HepG2 (cell line): ENCODE data around the gene SLC27A2.

Source experiments
- ATF3 ChIP-seq: sonication (generic); formaldehyde crosslinking; IDR thresholded peaks from 2 replicates; pipeline ENCODE4 v1.4.0; 2020; ENCODE audit warnings: missing genetic modification reagents
- GLI4 ChIP-seq: sonication (generic); formaldehyde crosslinking; IDR thresholded peaks from 2 replicates; pipeline ENCODE4 v1.5.1; 2020; ENCODE audit warnings: missing genetic modification reagents, mild to moderate bottlenecking, moderate library complexity, borderline replicate concordance
- TRIM22 ChIP-seq: fragments of 450-650 bp; IDR thresholded peaks from 2 replicates; pipeline ENCODE4 v1.6.1; 2017
- ZBTB34 ChIP-seq: sonication (generic); formaldehyde crosslinking; IDR thresholded peaks from 2 replicates; pipeline ENCODE4 v1.8.0; 2022; ENCODE audit warnings: mild to moderate bottlenecking, missing genetic modification reagents
- ZBTB49 ChIP-seq: sonication (generic); formaldehyde crosslinking; IDR thresholded peaks from 2 replicates; pipeline ENCODE4 v1.4.0; 2020; ENCODE audit warnings: missing genetic modification reagents, borderline replicate concordance

- TF ChIP-seq TRIM22 (no peak), GLI4 (CRISPR knock-in tag) (no peak), ATF3 (CRISPR knock-in tag) (no peak), ZBTB49 (CRISPR knock-in tag) (no peak), ZBTB34 (CRISPR knock-in tag) (no peak)
These were observed 68.9 kb downstream of the SLC27A2 start for GRCh38 chr15:50250760-50251394.
